Breast epithelium (tissue), 3 donors: Measurements from ENCODE around the gene YAP1.

Experiments used
- POLR2A ChIP-seq: fragments of 450-650 bp; IDR thresholded peaks from one replicate; pipeline ENCODE4 v1.6.1; 2016; ENCODE audit warnings: antibody characterized with exemption, mild to moderate bottlenecking, moderate library complexity
- TF ChIP-seq, protein P1 (sequence below), 3 donors: fragments of 450-650 bp; IDR thresholded peaks; one replicate each; pipeline ENCODE4 v1.5.1; 2016 to 2017; ENCODE audit warnings: antibody characterized with exemption in 3 of 3, mild to moderate bottlenecking in 3 of 3, moderate library complexity in 3 of 3

DNA sequence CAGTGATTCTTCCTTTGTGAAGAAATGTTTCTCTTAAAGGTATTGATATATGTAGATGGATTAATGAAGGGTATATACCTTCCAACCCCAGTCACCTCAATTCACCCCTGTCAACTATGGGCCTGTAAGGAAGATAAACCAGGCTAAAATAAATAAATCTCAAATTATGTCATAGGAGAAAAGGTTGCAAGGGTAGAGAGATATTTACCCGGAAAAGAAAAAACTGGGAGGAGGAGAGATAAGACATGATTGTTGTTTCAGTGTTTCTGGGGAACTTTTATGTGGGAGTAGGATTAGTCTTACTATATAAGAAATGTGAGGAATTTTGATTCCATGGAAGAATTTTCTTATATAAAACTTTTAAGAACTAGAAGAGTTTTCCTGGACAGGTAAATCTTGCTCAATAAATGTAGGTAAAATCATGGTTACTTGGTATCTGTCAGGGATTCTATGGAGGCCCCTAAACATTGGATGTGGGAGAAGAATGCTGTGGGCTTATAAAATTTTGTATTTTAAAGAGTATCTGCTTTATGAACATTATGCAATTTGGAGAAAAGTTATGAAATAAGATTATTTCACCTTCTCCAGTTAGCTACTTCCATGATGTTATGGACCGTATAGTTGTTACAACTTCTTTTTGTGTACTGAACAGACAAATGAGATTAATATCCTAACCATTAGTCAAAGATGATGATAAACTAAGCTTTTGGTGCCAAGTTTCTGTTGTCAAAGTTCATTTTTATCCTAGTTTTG, 6.4 kb downstream of the YAP1 start:
- TF ChIP-seq, protein P1, sequence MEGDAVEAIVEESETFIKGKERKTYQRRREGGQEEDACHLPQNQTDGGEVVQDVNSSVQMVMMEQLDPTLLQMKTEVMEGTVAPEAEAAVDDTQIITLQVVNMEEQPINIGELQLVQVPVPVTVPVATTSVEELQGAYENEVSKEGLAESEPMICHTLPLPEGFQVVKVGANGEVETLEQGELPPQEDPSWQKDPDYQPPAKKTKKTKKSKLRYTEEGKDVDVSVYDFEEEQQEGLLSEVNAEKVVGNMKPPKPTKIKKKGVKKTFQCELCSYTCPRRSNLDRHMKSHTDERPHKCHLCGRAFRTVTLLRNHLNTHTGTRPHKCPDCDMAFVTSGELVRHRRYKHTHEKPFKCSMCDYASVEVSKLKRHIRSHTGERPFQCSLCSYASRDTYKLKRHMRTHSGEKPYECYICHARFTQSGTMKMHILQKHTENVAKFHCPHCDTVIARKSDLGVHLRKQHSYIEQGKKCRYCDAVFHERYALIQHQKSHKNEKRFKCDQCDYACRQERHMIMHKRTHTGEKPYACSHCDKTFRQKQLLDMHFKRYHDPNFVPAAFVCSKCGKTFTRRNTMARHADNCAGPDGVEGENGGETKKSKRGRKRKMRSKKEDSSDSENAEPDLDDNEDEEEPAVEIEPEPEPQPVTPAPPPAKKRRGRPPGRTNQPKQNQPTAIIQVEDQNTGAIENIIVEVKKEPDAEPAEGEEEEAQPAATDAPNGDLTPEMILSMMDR (IDR thresholded peaks at IDR 0.05), result no peak
- no peak for TF ChIP-seq POLR2A
